Smooth muscle cell of trachea (primary cell): Measurements from ENCODE around the gene TRAPPC2B. TPM values are rescaled to one million over a fixed set of nuclear protein-coding genes. Genes with fewer than 3 reads are reported as not detected.

Experiments
- total RNA-seq: library from RNA; depleted of rRNA; stranded (reverse); fragments of >200 nt; gene quantifications from 2 replicates; pipeline ENCODE4 v1.2.1, GENCODE V29; 2014

Gene TRAPPC2B
- total RNA-seq, result 14.7 and 16.7 TPM in 2 replicates

DNA sequence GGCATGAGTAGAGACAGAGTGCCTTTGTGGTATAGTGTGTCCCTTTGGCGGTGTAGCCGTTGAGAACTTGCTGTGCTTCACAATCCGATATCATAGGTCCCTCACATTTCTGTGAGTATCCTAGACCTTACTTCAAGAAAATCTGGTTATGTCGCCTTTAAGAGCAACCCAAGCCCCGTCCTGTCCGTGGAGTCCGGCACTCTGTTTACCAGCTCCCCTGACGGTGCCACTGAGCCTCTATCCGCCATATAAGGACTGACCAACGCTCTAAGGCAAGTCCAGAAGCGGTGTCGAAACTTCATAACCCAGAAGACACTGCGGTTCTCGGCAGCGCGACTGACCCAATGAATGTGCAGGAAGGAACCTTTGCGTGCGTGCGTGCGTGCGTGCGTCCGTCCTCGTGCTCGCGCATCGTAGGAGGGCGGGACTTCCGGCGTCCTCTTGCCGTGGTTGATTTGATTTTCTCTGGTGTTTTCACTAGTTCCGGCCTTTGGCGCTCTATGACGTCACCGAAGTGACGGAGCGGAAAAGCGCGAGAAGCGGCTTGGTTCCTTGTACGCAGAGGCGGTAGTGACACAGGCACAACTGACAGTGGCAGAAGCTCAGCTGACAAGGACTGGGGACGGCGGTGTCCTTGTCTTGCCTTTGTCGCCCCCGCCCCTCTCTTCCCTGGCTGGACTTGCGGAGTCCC is at the start of gene TRAPPC2B, which contains the start of gene ZNF547:
Gene TRAPPC2B (plus strand): TSS at position 555 of the 691 bp plus-strand sequence. CDS start 1,283 bp downstream, outside the sequence.
Gene ZNF547 (plus strand): TSS at position 555 of the 691 bp plus-strand sequence. CDS start 5,005 bp downstream, outside the sequence.

GRCh38 chr19:57320180-57321084 is 42.9 kb upstream of the TRAPPC2B start, which contains the start of gene ZNF543:
ZNF543 (plus strand) TSS chr19:57320472; CDS start chr19:57320854, 382 bp downstream.

GRCh38 chr19:57350877-57351805 is 12.2 kb upstream of the TRAPPC2B start, which contains the start of gene ZNF304:
ZNF304 (plus strand) TSS chr19:57351271; CDS start chr19:57351665, 394 bp downstream.

DNA sequence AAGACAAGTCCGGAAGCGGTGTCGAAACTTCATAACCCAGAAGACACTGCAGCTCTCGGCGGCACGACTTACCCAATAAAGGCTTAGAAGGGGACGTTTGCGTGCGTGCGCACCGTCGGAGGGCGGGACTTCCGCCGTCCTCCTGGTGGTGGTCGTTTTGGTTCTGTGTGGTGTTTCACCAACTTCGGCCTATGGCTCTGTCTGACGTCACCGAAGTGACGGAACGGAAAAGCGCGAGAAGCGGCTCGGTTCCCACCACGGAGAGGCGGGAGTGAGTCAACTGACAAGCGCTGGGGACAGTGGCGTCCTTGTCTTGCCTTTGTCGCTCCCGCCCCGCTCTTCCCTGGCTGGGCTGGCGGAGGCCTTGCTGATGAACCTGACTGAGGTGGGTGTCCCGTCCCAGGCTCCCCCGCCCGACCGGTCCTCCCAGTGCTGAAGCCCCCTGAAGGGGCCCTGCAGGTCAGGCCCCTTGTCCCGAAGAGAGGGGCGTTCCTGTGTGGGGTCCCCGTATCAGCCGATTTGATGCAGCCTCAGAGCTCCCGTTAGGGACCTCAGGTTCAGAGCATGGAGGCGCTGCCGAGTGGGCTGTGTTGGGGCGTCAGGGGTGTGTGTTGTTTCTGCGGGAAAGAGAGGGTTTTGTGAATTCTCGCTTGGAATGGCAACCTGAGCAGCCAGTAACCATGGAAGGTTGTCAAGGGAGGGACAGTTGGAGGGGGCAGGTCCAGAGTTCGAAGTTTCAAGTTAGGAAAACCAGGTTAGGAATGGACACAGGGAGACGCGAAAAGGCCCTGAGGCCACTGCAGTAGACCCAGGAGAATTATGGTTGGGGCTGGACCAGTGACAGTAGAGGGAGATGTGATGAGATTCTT is 26.6 kb downstream of the TRAPPC2B start, which contains the start of gene ZNF548:
Gene ZNF548 (plus strand): TSS at position 125 of the 869 bp plus-strand sequence. CDS start 246 bp downstream, at position 371.

DNA sequence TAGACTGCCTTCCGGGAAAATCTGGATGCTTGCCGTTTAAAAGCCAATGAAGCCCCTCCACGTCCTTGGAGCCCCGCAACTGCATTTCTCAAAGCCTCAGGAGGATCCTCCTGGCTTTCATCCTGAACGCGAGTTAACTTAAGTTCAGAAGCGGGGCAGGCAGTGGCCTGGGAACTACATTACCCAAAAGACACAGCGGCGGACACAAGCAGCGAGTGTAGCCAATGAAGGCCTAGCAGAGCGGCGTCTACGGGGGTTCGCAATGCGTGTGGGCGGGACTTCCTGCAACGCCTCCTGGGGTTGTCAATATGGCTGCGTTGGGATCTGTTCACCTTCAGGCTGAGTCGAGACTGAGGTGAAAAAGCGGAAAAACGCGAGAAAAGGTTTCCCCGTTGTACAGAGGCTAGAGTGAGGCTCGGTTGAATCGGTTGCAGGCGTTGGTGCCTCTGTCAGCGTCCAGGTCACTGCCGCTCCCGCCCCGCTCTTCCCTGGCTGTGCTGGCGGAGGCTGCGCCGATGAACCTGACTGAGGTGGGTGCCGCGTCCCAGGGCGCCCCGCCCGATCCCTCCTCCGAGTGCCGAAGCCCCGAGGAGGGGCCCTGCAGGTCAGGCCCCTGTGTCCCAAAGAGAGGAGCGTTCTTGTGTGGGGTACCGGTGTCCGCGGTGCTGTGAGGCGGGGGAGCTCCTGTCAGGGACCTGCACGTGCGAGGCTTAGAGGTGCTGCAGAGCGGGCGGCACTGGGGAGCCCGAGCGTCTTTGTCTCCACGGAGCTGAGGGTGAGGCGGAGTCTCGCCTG is 47.7 kb downstream of the TRAPPC2B start, which contains the start of gene ZNF17:
Gene ZNF17 (plus strand): TSS at position 285 of the 795 bp plus-strand sequence. CDS start 2,455 bp downstream, outside the sequence.

Other genes starting within 250 kb of the TRAPPC2B start
- not detected in 2 replicates for gene USP29, start 243.6 kb upstream of the TRAPPC2B start, total RNA-seq
- gene ZIM3, start 218.3 kb upstream of the TRAPPC2B start, total RNA-seq, result not detected in 2 replicates
- not detected in 2 replicates for gene DUXA, start 196.1 kb upstream of the TRAPPC2B start, total RNA-seq
- gene ZNF264, start 172.1 kb upstream of the TRAPPC2B start, total RNA-seq, result 36.5 and 43.0 TPM in 2 replicates
- gene AURKC, start 132.5 kb upstream of the TRAPPC2B start, total RNA-seq, result 0.44 and 0.66 TPM in 2 replicates
- 24.1 and 28.6 TPM in 2 replicates for gene ZNF805, start 122.9 kb upstream of the TRAPPC2B start, total RNA-seq
- gene ZNF460, start 83.1 kb upstream of the TRAPPC2B start, total RNA-seq, result 49.5 and 79.2 TPM in 2 replicates
- 9.9 and 12.7 TPM in 2 replicates for gene ZNF543, start 43.1 kb upstream of the TRAPPC2B start, total RNA-seq
- 12.6 and 14.0 TPM in 2 replicates for gene ZNF304, start 12.3 kb upstream of the TRAPPC2B start, total RNA-seq
- 5.1 and 7.0 TPM in 2 replicates for gene ZNF547, start within 50 bp of the TRAPPC2B start, total RNA-seq
- 25.6 and 28.8 TPM in 2 replicates for gene ZNF548, start 26.3 kb downstream of the TRAPPC2B start, total RNA-seq
- 14.1 and 16.0 TPM in 2 replicates for gene ZNF17, start 47.6 kb downstream of the TRAPPC2B start, total RNA-seq
- 6.5 and 8.9 TPM in 2 replicates for gene ZNF749, start 71.8 kb downstream of the TRAPPC2B start, total RNA-seq
- gene VN1R1, start 93.6 kb downstream of the TRAPPC2B start, total RNA-seq, result 0.83 and 1.2 TPM in 2 replicates
- gene ZNF772, start 114.0 kb downstream of the TRAPPC2B start, total RNA-seq, result 20.0 and 28.7 TPM in 2 replicates
- 13.7 and 19.1 TPM in 2 replicates for gene ZNF419, start 124.2 kb downstream of the TRAPPC2B start, total RNA-seq
- 26.2 and 40.7 TPM in 2 replicates for gene ZNF773, start 136.4 kb downstream of the TRAPPC2B start, total RNA-seq
- 5.6 and 6.3 TPM in 2 replicates for gene ZNF549, start 163.8 kb downstream of the TRAPPC2B start, total RNA-seq
- gene ZNF550, start 196.3 kb downstream of the TRAPPC2B start, total RNA-seq, result 7.3 and 10.5 TPM in 2 replicates
- gene ZNF416, start 215.4 kb downstream of the TRAPPC2B start, total RNA-seq, result 6.8 and 6.9 TPM in 2 replicates
- gene ZIK1, start 220.6 kb downstream of the TRAPPC2B start, total RNA-seq, result 7.0 and 8.1 TPM in 2 replicates
- 2.0 and 4.2 TPM in 2 replicates for gene ZNF530, start 236.3 kb downstream of the TRAPPC2B start, total RNA-seq